ENCODE data around the gene MARVELD1.

- TF ChIP-seq MAX (IDR thresholded peaks at IDR 0.05) (no peak), POLR2A (IDR thresholded peaks at IDR 0.05; ENCODE audit: low read length) (no peak), MAZ (IDR thresholded peaks at IDR 0.05; ENCODE audit: borderline replicate concordance, low read depth, low read length) (no peak)
These were observed 6.1 kb downstream of the MARVELD1 start for GRCh38 chr10:97719602-97720001.
